WTC11 (cell line): ENCODE data around the gene EIF4G2.

Source experiments
- ETV6 ChIP-seq: sonication (generic); formaldehyde crosslinking; IDR thresholded peaks from 2 replicates; pipeline ENCODE4 v1.8.1; 2022; ENCODE audit warnings: mild to moderate bottlenecking, missing genetic modification reagents
- ZNF232 ChIP-seq: sonication (generic); formaldehyde crosslinking; IDR thresholded peaks from 2 replicates; pipeline ENCODE4 v1.8.0; 2022; ENCODE audit warnings: mild to moderate bottlenecking, missing genetic modification reagents
- ZNF263 ChIP-seq: sonication (generic); formaldehyde crosslinking; IDR thresholded peaks from 2 replicates; pipeline ENCODE4 v1.8.1; 2022; ENCODE audit warnings: low read depth, mild to moderate bottlenecking, moderate library complexity, missing genetic modification reagents
- TF ChIP-seq, protein P1 (sequence below): fragments of 200-600 bp; IDR thresholded peaks from 2 replicates; pipeline ENCODE4 v1.8.0; 2022; ENCODE audit warnings: antibody characterized with exemption
- TF ChIP-seq, protein P2 (sequence below): sonication (generic); formaldehyde crosslinking; IDR thresholded peaks from 2 replicates; pipeline ENCODE4 v1.8.1; 2023; ENCODE audit warnings: mild to moderate bottlenecking, missing genetic modification reagents, moderate library complexity
- TF ChIP-seq, protein P3 (sequence below): sonication (generic); formaldehyde crosslinking; IDR thresholded peaks from 2 replicates; pipeline ENCODE4 v1.8.1; 2022; ENCODE audit warnings: mild to moderate bottlenecking, moderate library complexity, missing genetic modification reagents

DNA sequence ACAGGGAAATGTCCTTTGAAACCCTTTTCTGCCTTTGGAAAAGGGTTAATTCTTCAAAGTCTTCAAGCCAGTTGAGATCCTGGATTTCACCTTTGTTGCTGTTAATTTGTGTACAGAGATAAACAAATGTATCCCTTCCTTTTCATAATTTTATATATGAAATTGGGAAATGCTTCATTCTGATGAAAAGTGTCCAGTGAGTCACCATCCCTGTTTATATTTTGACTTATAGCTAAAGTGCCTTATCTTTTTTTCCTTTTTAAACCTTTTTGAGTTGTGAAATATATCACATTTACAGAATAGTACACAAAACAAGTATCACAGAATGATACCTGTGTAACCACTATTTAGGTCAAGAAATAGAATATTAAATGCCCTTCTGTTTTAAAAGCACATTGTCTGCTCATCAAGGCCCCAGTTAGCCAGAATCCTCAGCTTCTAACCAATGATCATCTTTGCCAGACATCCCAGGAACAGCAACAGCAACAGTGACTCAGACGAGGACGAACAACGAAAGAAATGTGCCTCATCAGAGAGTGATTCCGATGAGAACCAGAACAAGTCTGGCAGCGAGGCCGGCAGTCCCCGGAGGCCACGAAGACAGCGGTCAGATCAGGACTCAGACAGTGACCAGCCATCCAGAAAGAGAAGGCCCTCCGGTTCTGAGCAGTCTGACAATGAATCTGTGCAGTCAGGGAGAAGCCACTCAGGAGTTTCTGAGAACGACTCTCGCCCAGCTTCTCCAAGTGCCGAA lies 30.3 kb downstream of the EIF4G2 start:
- no peak for TF ChIP-seq ETV6
- TF ChIP-seq, protein P1, sequence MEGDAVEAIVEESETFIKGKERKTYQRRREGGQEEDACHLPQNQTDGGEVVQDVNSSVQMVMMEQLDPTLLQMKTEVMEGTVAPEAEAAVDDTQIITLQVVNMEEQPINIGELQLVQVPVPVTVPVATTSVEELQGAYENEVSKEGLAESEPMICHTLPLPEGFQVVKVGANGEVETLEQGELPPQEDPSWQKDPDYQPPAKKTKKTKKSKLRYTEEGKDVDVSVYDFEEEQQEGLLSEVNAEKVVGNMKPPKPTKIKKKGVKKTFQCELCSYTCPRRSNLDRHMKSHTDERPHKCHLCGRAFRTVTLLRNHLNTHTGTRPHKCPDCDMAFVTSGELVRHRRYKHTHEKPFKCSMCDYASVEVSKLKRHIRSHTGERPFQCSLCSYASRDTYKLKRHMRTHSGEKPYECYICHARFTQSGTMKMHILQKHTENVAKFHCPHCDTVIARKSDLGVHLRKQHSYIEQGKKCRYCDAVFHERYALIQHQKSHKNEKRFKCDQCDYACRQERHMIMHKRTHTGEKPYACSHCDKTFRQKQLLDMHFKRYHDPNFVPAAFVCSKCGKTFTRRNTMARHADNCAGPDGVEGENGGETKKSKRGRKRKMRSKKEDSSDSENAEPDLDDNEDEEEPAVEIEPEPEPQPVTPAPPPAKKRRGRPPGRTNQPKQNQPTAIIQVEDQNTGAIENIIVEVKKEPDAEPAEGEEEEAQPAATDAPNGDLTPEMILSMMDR, result no peak
- TF ChIP-seq, protein P2, sequence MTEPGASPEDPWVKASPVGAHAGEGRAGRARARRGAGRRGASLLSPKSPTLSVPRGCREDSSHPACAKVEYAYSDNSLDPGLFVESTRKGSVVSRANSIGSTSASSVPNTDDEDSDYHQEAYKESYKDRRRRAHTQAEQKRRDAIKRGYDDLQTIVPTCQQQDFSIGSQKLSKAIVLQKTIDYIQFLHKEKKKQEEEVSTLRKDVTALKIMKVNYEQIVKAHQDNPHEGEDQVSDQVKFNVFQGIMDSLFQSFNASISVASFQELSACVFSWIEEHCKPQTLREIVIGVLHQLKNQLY (CRISPR knock-in tag), result no peak
- TF ChIP-seq, protein P3, sequence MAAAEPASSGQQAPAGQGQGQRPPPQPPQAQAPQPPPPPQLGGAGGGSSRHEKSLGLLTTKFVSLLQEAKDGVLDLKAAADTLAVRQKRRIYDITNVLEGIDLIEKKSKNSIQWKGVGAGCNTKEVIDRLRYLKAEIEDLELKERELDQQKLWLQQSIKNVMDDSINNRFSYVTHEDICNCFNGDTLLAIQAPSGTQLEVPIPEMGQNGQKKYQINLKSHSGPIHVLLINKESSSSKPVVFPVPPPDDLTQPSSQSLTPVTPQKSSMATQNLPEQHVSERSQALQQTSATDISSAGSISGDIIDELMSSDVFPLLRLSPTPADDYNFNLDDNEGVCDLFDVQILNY, result no peak
- TF ChIP-seq ZNF232 (CRISPR knock-in tag), result no peak
- no peak for TF ChIP-seq ZNF263 (CRISPR knock-in tag)
